HG03039 (cell line): Measurements from ENCODE around the gene VASH2.
"Not testable (repeated sequence)": the region's sequence is repeated elsewhere in the genome, so short reads cannot be mapped to it uniquely, and the experiment has no call there.

Source experiments
- ATAC-seq: cut with Tn5 transposase; IDR thresholded peaks from one replicate; pipeline ENCODE4 v1.9.1; 2021; ENCODE audit warnings: mild to moderate bottlenecking, moderate library complexity; ENCODE audit not compliant: unreplicated experiment

The VASH2 gene

GRCh38 chr1:212950243-212951125 is at the start of gene VASH2:
Gene VASH2, plus strand, starts transcription at chr1:212950541. Its CDS starts 1,002 bp downstream, at chr1:212951543.
- peak; percentile 86 for ATAC-seq

DNA sequence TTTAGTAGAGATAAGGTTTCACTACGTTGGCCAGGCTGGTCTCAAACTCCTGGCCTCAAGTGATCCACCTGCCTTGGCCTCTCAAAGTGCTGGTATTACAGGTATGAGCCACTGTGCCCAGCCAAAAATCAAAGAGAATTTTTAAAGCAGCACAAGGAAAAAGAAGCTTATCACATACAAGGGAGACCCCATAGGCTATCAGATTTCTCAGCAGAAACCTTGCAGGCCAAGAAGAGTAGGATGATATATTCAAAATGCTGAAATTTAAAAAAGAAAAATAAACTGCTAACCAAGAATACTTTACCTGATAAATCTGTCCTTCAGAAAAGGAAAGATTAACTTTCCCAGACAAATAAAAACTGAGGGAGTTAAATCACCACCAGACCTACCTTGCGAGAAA is 49.1 kb upstream of the VASH2 start:
- ATAC-seq: no peak

DNA sequence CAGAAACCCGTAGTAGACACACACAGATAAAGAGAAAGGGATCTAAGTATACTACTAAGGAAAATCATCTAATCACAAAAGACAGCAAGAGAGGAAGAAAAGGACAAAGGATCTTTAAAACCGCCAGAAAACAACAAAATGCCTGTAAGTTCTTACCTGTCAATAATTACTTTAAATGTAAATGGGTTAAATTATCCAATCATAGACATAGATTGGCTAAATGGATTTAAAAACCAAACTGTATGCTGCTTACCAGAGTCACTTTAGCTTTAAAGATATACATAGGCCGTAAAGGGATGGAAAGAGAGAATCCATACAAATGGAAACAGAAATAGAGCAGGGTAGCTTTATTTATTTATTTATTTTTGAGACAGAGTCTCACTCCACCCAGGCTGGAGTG is 48.3 kb upstream of the VASH2 start:
- ATAC-seq: no peak

GRCh38 chr1:212903664-212904063 is 46.7 kb upstream of the VASH2 start:
- ATAC-seq: no peak

DNA sequence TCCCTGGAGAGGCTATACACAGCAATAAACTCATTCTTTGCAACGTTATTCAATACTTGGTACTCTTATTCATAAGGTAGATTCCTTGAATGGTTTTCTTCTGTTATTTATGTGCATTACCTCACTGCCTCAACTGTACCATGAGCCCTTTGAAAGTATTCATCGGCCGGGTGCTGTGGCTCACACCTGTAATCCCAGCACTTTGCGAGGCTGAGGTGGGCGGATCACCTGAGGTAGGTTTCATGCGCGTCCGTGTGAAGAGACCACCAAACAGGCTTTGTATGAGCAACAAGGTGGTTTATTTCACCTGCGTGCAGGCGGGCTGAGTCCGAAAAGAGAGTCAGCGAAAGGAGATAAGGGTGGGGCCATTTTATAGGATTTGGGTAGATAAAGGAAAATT is 42.3 kb upstream of the VASH2 start:
- not testable (repeated sequence) for ATAC-seq

GRCh38 chr1:212908971-212909370 is 41.4 kb upstream of the VASH2 start:
- ATAC-seq: no peak

GRCh38 chr1:212909652-212910063 is 40.7 kb upstream of the VASH2 start:
- ATAC-seq: no peak

DNA sequence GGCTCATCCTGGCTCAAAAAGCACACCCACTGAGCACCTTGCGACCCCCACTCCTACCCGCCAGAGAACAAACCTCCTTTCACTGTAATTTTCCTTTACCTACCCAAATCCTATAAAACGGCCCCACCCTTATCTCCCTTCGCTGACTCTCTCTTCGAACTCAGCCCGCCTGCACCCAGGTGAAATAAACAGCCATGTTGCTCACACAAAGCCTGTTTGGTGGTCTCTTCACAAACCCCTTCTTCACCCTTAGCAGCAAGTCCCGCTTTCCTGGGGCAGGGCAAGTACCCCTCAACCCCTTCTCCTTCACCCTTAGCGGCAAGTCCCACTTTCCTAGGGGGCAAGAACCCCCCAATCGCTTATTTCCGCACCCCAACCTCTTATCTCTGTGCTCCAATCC is 40.1 kb upstream of the VASH2 start:
- ATAC-seq: not testable (repeated sequence)

- ATAC-seq: not testable (repeated sequence)
Measured at GRCh38 chr1:212913638-212914037, 36.7 kb upstream of the VASH2 start.

DNA sequence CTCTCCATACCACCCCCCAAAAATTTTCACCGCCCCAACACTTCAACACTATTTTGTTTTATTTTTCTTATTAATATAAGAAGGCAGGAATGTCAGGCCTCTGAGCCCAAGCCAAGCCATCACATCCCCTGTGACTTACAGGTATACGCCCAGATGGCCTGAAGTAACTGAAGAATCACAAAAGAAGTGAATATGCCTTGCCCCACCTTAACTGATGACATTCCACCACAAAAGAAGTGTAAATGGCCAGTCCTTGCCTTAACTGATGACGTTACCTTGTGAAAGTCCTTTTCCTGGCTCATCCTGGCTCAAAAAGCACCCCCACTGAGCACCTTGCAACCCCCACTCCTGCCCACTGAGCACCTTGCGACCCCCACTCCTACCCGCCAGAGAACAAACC is 36.2 kb upstream of the VASH2 start:
- not testable (repeated sequence) for ATAC-seq

GRCh38 chr1:212914789-212915188 is 35.6 kb upstream of the VASH2 start:
- ATAC-seq: no peak

GRCh38 chr1:212915245-212916091 is 34.9 kb upstream of the VASH2 start:
- no peak for ATAC-seq

- no peak for ATAC-seq
Measured at GRCh38 chr1:212916481-212917133, 33.7 kb upstream of the VASH2 start.

- ATAC-seq: no peak
Measured at GRCh38 chr1:212917134-212917485, 33.2 kb upstream of the VASH2 start.

DNA sequence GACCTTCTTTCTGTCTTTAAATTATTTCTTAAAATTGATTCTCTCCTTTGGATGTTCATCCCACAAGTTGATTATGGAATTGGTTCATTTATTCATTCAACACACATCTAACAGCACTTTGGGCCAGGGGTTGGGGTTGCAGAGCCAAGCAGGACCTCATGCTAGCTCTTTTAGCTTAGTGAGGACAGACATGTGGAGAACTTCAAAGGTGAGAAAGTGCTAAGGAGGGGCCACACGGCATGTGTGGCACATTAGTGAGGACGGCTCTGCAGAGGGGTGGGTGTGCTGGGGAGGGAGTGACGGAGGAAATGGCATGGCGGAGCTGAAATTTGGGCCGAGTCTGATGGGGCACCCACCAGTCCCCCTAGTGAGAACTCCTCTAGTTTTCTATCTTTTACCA is 32.5 kb upstream of the VASH2 start:
- ATAC-seq: no peak

DNA sequence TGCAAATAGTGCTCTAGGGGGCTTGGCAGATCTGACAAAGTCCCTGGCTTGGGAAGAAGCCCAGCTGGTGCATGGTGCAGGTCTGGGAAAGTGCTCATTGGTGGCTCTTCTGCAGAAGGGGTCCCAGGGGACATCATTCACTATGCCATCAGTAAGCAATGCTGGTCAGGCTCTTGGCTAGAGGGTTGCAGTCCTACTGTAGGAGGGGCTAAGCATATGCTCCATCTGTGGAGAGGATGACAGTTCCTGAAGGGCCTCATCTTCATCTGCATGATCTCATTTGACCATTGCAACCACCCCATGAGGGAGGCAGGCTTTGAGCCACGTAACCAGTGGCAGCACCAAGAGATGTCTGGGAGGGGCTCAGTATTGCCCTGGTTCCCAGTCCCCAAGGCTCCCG is 31.5 kb upstream of the VASH2 start:
- no peak for ATAC-seq

DNA sequence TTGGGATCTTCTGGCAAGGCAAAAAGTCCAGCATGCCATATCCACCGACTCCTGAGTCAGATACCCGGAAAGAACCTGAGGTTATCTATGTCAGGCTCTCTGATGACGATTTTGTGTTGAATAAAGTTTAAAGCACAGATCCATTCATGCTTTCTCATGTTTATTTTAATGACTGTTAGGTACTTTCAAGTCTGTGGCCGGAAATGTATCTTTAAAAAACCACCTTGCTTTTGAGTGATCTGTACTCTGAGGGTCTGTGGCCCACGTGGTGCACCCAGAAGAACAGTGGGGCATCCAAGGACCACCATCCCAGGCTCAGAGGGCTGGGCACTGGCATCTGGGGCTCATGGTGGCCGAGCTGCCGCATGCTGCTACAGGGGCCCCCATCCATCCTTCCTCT is 30.1 kb upstream of the VASH2 start:
- no peak for ATAC-seq

- no peak for ATAC-seq
Measured at GRCh38 chr1:212920896-212921295, 29.4 kb upstream of the VASH2 start.

DNA sequence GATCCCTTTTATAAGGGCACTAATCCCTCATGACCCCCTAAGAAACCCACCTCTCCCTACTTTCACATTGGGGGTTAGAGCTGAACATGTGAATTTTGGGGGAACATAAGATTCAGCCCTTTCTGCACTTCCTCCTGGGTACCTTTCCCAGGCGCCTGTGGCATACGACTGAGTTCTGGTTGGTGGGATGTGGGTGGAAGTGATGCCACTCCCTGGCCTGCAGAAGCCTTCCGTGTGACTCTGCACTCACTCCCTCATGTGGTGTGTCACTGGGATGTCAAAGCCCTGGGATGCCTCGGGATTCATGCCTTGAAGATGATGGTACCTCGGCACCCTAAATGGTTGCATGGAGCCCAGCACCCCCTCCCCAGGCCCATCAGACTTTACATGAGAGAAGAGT is 28.3 kb upstream of the VASH2 start:
- no peak for ATAC-seq

DNA sequence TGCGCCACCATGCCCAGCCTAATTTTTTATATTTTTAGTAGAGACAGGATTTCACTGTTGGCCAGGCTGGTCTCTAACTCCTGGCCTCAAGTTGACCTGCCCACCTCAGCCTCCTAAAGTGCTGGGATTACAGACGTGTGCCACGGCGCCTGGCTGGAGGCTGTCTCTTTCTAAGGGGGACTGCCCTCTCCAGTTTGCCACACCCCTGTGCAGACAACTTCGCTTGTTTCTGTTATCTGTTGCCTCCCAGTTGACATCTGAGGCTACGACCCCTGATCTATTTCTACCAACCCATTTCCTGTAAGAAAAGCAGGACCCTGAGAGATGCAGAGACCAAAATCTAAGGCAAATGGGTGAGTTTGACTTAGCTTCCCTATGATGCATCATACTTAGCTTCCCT is 24.0 kb upstream of the VASH2 start:
- ATAC-seq: no peak
